ENCODE measurements around the gene IGLL5.

GRCh38 chr22:22935546-22936157, 48.0 kb downstream of the IGLL5 start:
- TF ChIP-seq POLR2A (IDR thresholded peaks at IDR 0.05) (no peak), CTCF (IDR thresholded peaks at IDR 0.05) (peak in 3 of 6 experiments; percentile 4 to 51 (median 44))

All from Peyer's patch (tissue), 4 donors.